GM12892 (cell line): ENCODE data around the gene TNS3.

Experiments
- POLR2A ChIP-seq: IDR thresholded peaks from 2 replicates; pipeline ENCODE4 v1.6.1; 2011; ENCODE audit warnings: low read depth, low read length, control low read depth
- POLR2AphosphoS5 ChIP-seq: IDR thresholded peaks from 2 replicates; pipeline ENCODE4 v1.6.1; 2011; ENCODE audit warnings: low read depth, low read length, control low read depth
- TAF1 ChIP-seq: IDR thresholded peaks from 2 replicates; pipeline ENCODE4 v1.6.1; 2011; ENCODE audit warnings: low read depth, mild to moderate bottlenecking, control low read depth, low read length, borderline replicate concordance

DNA sequence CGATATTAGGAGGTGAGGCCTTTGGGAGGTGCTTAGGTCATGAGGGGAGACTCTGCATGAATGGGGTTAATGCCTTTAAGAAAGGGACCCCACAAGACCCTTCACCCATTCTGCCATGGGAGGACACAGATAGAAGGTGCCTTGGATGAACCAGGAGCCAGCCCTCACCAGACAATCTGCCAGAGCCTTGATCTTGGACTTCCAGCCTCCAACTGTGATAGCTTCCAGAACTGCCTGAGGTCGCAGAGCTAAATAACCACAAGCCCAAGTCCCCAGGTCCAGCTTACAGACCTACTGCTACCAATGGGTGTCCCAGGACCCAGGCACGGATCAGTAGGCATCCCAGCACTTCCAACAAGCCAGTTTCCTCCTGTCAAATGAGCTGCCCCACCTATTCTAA is 37.5 kb downstream of the TNS3 start:
- TF ChIP-seq POLR2A = no peak
- no peak for TF ChIP-seq POLR2AphosphoS5
- no peak for TF ChIP-seq TAF1
